Lung (tissue), 12 donors: ENCODE measurements around the gene EPB41L3. TPM values are rescaled to one million over a fixed set of nuclear protein-coding genes. Genes with fewer than 3 reads are reported as not detected.
A peak's percentile ranks its signal among the peaks of the same experiment; 100 is the strongest.

ENCODE experiments used
- ATAC-seq: fragments of 200-7000 bp; cut with Tn5 transposase; one replicate; pipeline ENCODE4 v1.9.1; 2020; ENCODE audit warnings: moderate number of reproducible peaks; ENCODE audit not compliant: insufficient read depth, low FRiP score
- DNase-seq, 3 donors: peaks; one replicate each; pipeline ENCODE4 v3.0.0-alpha.2; 2013 to 2017
- H3K27ac ChIP-seq, 2 donors: one replicate each; pipeline ENCODE4 v1.5.1; 2013; ENCODE audit warnings: mild to moderate bottlenecking in 2 of 2, moderate library complexity in 2 of 2, control low read depth in 1 of 2, inconsistent platforms in 1 of 2, low read depth in 1 of 2, low read length in 1 of 2
- H3K27me3 ChIP-seq, 3 donors: one replicate each; pipeline ENCODE4 v1.5.1; 2013; ENCODE audit warnings: low read length in 2 of 3; ENCODE audit not compliant: control insufficient read depth in 3 of 3, insufficient read depth in 3 of 3
- H3K36me3 ChIP-seq, 4 donors: one replicate each; pipeline ENCODE4 v1.5.1; 2013; ENCODE audit warnings: low read length in 4 of 4, mild to moderate bottlenecking in 1 of 4, moderate library complexity in 1 of 4; ENCODE audit not compliant: control insufficient read depth in 4 of 4, insufficient read depth in 4 of 4
- H3K4me1 ChIP-seq, 5 donors: one replicate each; pipeline ENCODE4 v1.5.1; 2013; ENCODE audit warnings: low read length in 5 of 5, mild to moderate bottlenecking in 2 of 5, moderate library complexity in 1 of 5; ENCODE audit not compliant: control insufficient read depth in 5 of 5, insufficient read depth in 5 of 5
- H3K4me3 ChIP-seq: one replicate; pipeline ENCODE4 v1.5.1; 2013; ENCODE audit warnings: mild to moderate bottlenecking, control low read depth, moderate library complexity
- H3K9ac ChIP-seq, 2 donors: one replicate each; pipeline ENCODE4 v1.5.1; 2013; ENCODE audit warnings: low read length in 2 of 2, control low read depth in 1 of 2; ENCODE audit not compliant: insufficient read depth in 1 of 2
- H3K9me3 ChIP-seq, 4 donors: one replicate each; pipeline ENCODE4 v1.5.1; 2013; ENCODE audit warnings: low read length in 3 of 4, mild to moderate bottlenecking in 1 of 4, moderate library complexity in 1 of 4; ENCODE audit not compliant: control insufficient read depth in 4 of 4, insufficient read depth in 3 of 4
- CTCF ChIP-seq: IDR thresholded peaks from 2 replicates; pipeline ENCODE4 v1.5.1; 2012; ENCODE audit warnings: mild to moderate bottlenecking; ENCODE audit errors: control extremely low read depth, extremely low read depth
- WGBS, 2 donors: extraction: QIAGEN DNeasy Blood & Tissue Kit; methylation state at CpG; one replicate each; pipeline ENCODE4 v1.1.7; 2013; 5-methylcytosine and 5-hydroxymethylcytosine counted together
- polyA plus RNA-seq, 2 donors: library from polyadenylated mRNA; stranded (reverse); fragments of 200-250 nt; gene quantifications; one replicate each; pipeline ENCODE4 v1.2.1, GENCODE V29; 2013
- total RNA-seq, 2 donors: library from RNA; depleted of rRNA in 1 of 2; stranded (reverse); fragments of >200 nt in 1 of 2; gene quantifications; one replicate each; pipeline ENCODE4 v1.2.1, GENCODE V29; 2014 to 2021
- donor health status: control.
- donor health status: control.
- donor health status: Bipolar disorder and iron deficiency.
- donor health status: healthy.
- donor health status: DM: yes; HTN: yes; CAD: no.

Gene EPB41L3
- total and polyA plus RNA-seq, 4 donors, result 19.0 to 64.0 (median 39.9) TPM

GRCh38 chr18:5462227-5462626 lies 81.6 kb downstream of the EPB41L3 start:
- no peak for TF ChIP-seq CTCF
- no peaks in the 10 kb centered on the region for H3K36me3 ChIP-seq
- no peaks in the 10 kb centered on the region for H3K9me3 ChIP-seq
- no peaks in the 10 kb centered on the region for H3K27me3 ChIP-seq
- no peak overlapping the region for H3K27ac ChIP-seq
- 56 to 74% methylated on average over 4 of the region's 4 CpGs for WGBS, 2 donors
- peaks cover 0 to 6% (median 0%) of the 10 kb centered on the region in 5 donors for H3K4me1 ChIP-seq
- DNase-seq, result no peak
- no peak overlapping the region for H3K9ac ChIP-seq
- H3K4me3 ChIP-seq, result no peak overlapping the region
- ATAC-seq, result no peak

- WGBS, 2 donors, result 86 to 88% methylated on average over 3 of the region's 3 CpGs
- no peaks in the 10 kb centered on the region for H3K9me3 ChIP-seq
- H3K4me3 ChIP-seq, result no peak overlapping the region
- DNase-seq (peak in 1 of 3 donors; percentile 28), ATAC-seq (no peak)
- no peak for TF ChIP-seq CTCF
- H3K27ac ChIP-seq, result no peak overlapping the region
- no peaks in the 10 kb centered on the region for H3K36me3 ChIP-seq
- no peaks in the 10 kb centered on the region for H3K27me3 ChIP-seq
- peaks cover 0 to 10% (median 0%) of the 10 kb centered on the region in 5 donors for H3K4me1 ChIP-seq
- no peak overlapping the region for H3K9ac ChIP-seq
Observed at GRCh38 chr18:5461041-5461440, 82.8 kb downstream of the EPB41L3 start.

- Histone ChIP-seq H3K36me3 (no peaks in the 10 kb centered on the region), H3K9me3 (no peaks in the 10 kb centered on the region), H3K4me3 (no peak overlapping the region), H3K27ac (no peak overlapping the region), H3K9ac (no peak overlapping the region), H3K27me3 (no peaks in the 10 kb centered on the region), H3K4me1 (peaks cover 0 to 18% (median 0%) of the 10 kb centered on the region in 5 donors)
- no peak for TF ChIP-seq CTCF
- ATAC-seq, result no peak
- WGBS, 2 donors, result 68 to 74% methylated on average over 7 of the region's 7 CpGs
- no peak for DNase-seq
Observed at GRCh38 chr18:5457462-5457957, 86.3 kb downstream of the EPB41L3 start.
